Kasumi-1 (cell line): Measurements from ENCODE around the gene MYBPC2.
"Not testable (repeated sequence)": the region's sequence is repeated elsewhere in the genome, so short reads cannot be mapped to it uniquely, and the experiment has no call there.

Experiments
- DNase-seq, 2 experiments: peaks; one replicate each; lab custom pipeline; 2025; lab: John Stamatoyannopoulos, UW

MYBPC2 gene

GRCh38 chr19:50428772-50429463, 3.8 kb upstream of the MYBPC2 start:
- DNase-seq, result no peak

DNA sequence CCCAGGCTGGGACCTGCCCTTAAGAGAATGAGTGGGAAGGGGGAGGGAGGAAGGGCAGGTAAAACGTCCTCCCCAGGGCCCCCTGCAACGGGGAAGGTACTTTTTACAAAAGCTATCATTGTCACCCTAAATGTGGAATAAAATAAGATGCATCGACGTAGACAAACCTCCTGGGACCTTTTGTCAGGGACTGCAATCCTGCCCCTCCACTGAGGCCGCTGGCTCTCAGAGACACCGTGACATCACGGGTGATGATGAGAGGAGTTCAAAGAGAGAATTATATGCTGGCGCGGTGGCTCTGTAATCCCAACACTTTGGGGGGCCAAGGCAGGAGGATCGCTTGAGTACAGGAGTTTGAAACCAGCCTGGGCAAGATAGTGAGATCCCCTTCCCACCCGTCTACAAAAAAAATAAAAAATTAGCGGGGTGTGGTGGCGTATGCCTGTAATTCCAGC, 1.8 kb upstream of the MYBPC2 start:
- DNase-seq, result no peak

DNA sequence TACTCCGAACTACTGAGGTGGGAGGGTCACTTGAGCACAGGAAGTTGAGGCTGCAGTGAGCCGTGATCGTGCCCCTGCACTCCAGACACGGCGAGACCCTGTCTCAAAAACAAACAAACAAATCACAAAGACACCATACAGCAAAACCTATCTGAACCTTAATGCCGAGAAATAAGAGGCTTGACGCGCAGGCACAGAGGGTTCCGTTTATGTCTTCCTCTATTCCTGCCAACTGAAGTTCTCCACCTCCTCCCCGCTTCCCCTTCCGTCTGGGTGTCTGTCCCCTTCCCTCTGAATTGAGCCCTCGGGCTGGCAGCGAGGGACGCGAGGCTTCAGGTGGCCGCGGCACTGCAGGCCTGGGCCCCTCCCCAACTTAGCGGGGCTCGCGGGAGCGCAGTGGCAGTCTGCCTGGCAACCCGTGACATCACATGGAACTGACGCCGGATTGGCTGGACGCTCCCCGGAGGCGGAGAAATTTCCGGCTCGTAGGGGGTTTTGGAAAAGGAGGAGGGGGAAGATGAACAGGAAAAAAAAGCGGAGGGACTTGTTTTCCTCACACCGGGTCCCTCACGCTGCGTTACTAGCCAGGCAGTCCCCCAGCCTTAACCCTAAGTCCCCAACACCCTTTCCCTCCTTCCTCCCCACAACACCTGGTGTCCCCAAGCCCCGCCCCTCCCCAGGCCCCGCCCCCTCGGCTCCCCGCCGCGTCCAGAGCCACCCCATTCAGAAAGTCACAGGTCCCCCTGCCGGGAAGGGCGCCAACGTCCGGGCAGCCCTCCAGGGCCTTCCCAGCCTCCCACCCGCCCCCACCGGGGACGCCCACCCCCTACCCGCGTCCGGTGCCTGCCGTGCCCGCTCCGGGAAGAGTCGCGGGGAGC, 1.1 kb upstream of the MYBPC2 start:
- peak; percentile 59 to 83 for DNase-seq

DNA sequence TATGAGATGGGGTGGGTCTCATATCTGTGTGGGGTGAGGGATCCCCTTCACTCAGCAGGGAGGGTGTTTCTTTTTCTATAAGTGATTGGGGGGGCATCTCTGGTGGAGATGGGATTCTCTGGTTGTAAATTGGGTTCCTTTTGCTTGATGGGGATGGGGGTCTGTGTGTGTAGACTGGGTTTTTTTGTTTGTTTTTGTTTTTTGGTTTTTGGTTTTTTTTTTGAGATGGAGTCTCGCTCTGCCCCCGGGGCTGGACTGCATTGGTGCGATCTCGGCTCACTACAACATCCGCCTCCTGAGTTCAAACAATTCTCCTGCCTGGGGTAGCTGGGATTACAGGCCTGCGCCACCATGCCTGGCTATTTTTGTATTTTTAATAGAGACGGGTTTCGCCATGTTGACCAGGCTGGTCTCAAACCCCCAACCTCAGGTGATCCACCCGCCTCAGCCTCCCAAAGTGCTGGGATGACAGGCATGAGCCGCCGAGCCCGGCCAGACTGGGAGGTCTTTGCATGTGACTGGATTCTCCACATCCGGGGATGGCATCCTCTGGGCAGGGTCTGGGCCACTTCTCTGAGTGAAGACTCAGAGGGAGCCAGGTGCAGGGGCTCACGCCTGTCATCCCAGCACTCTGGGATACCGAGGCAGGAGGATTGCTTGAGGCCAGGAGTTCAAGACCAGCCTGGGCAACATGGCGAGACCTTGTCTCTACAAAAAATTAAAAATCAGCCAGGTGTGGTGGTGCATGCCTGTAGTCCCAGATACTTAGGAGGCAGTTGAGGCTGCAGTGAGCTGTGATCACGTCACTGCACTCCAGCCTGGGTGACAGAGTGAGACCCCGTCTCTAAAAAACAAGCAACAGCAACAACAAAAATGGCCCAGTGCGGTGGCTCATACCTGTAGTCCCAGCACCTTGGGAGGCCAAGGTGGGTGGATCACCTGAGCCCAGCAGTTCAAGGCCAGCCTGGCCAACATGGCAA, 799 bp downstream of the MYBPC2 start:
- DNase-seq, result no peak

DNA sequence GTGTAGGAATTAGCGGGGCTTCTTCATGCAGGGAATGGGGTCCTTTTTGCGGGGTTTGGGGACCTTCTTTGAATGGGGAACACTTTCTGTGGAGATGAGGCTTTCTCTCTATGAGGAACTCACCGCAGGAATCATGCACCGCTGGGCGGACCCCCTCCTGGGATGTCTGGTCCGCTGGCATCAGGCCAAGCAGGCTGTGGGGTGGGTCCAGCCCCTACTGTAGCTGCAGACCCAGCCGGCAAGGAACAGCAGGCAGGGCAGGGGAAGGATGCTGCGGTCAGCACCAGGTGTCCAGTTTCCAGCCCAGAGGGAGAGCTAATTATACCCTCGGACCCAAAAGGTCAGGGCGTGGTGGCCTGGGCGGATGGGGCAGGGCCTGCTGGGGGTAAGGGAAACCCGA, 1.8 kb downstream of the MYBPC2 start:
- no peak for DNase-seq

DNA sequence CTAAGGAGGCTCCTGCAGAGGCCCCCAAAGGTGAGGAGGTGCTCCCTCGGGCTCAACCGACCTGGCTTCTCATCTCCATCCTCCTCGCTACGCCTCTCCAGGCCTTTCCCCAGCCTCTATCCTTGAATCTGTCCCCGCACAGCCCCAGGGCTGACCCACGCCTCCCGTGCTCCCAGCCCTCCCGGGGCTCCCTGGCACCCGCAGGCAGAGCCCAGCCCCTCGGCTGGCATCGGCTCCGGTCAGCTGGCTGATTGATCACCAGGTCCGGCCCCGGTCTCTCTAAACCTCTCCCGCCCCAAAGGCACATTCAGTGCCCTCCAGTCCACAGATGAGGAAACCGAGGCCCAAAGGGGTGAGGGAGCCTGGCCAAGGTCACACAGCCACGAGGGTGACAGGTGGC, 2.5 kb downstream of the MYBPC2 start:
- DNase-seq, result no peak

GRCh38 chr19:50435627-50436026, 2.9 kb downstream of the MYBPC2 start:
- DNase-seq, result no peak

- no peak for DNase-seq
These were observed 5.3 kb downstream of the MYBPC2 start for GRCh38 chr19:50437862-50438449.

- DNase-seq, result not testable (repeated sequence)
These were observed 6.4 kb downstream of the MYBPC2 start for GRCh38 chr19:50439130-50439529.

GRCh38 chr19:50444059-50444458, 11.4 kb downstream of the MYBPC2 start:
- DNase-seq, result no peak

DNA sequence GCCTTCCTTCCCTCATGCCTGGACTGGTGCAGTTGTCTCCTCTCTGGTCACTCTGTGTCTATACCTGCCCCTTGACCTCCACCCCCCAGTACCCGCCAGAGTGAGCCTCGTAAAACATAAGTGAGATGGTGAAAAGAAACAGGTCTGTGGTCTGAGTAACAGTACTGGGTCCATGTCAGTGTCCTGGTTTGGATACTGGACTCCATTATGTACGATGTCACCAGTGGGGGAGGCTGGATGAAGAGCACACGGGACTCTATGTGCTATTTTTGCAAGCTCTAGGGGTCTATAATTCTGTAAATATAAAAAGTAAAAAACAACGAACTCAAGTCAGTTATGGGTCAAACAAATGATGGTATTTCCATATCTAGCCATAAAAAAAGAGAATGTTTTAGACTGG, 14.4 kb downstream of the MYBPC2 start:
- no peak for DNase-seq

- DNase-seq, result no peak
These were observed 15.1 kb downstream of the MYBPC2 start for GRCh38 chr19:50447750-50448149.

GRCh38 chr19:50449236-50449899, 16.7 kb downstream of the MYBPC2 start:
- DNase-seq, result no peak

DNA sequence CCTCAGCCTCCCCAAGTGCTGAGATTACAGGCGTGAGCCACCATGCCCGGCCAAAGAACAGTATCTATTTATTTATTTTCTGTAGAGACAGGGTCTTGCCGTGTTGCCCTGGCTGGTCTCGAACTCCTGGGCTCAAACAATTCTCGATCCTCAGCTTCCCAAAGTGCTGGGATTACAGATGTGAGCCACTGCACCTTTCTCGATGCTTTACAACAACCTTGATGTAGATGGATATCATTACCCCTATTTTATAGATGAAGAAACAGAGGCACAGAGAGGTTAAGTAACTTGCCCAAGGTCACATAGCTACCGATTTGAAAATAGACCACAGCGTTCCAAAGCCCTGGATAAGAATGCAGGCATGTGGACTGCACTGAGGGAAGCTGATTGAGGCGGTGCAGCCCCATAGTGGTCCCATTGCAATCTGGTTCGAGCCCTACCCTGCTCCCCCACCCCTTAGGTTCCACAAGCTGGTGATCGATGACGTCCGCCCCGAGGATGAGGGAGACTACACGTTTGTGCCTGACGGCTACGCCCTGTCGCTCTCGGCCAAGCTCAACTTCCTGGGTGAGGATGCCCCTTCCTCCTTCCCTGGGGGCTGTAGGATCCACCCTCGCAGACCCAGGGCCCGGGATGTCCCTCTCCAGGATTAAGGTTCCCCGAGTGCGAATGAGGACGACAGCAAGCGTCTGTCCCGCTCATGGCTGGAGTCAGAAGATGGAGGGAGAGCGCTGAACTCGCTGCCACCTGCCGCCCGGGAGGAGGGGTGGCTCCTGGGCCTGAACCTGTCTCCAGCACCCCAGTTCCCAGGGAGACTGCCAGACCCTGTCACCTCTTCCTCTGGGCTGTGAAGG, 17.9 kb downstream of the MYBPC2 start:
- DNase-seq, result no peak

GRCh38 chr19:50451223-50451534, 18.5 kb downstream of the MYBPC2 start:
- no peak for DNase-seq

GRCh38 chr19:50453243-50453642, 20.6 kb downstream of the MYBPC2 start:
- DNase-seq, result no peak

DNA sequence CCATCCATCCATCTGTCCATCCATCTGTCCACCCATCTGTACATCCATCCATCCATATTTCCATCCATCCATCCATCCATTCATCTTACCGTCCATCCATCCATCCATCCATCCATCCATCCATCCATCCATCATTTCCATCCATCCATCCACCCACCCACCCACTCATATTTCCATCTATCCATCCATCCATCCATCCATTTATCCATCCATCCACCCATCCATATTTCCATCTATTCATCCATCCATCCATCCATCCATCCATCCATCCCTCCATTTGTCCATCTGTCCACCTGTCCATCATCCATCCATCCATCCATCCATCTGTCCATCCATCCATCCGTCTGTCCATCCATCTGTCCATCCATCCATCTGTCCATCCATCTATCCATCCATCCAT, 23.3 kb downstream of the MYBPC2 start:
- DNase-seq, result no peak

GRCh38 chr19:50457300-50457699, 24.6 kb downstream of the MYBPC2 start:
- DNase-seq, result no peak

- no peak for DNase-seq
These were observed 25.8 kb downstream of the MYBPC2 start for GRCh38 chr19:50458396-50459066.

DNA sequence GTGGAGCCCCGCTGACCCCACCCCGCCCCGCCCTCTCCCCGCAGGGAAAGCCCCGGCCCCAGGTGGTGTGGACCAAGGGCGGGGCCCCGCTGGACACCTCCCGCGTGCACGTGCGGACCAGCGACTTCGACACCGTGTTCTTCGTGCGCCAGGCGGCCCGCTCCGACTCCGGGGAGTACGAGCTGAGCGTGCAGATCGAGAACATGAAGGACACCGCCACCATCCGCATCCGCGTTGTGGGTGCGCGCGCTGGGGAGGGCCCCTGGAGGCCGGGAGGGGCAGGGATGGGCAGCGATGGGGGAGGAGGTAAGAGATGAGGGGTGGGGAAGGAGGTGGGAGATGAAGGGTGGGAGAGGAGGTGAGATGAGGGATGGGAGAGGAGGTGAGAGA, 26.4 kb downstream of the MYBPC2 start:
- no peak for DNase-seq
